Measurements from ENCODE around the gene SUN1. TPM values are rescaled to one million over a fixed set of nuclear protein-coding genes. Genes with fewer than 3 reads are reported as not detected.

The SUN1 gene
- total and polyA plus RNA-seq, 2 experiments from 2014 or later: 63.3 to 145 TPM

GRCh38 chr7:857661-858060 is 25.4 kb downstream of the SUN1 start:
- Mint-ChIP-seq H3K4me3 (no peak overlapping the region), H3K27me3 (ENCODE audit: insufficient read depth, low read depth, poor library complexity) (peaks cover 2% of the 10 kb centered on the region), H3K9me3 (no peaks in the 10 kb centered on the region), H3K36me3 (ENCODE audit: low read depth) (peaks cover 90% of the 10 kb centered on the region), H3K27ac (no peak overlapping the region), H3K4me1 (no peaks in the 10 kb centered on the region; the same call in 2 of the 3 replicates)
- H3K79me2 ChIP-seq (replicated peaks; ENCODE audit: insufficient read depth): no peaks in the 10 kb centered on the region
- peaks cover 44% of the 10 kb centered on the region; the same call in 1 of the 2 replicates for H3K36me3 ChIP-seq (ENCODE audit: insufficient read depth)
- H4K20me1 ChIP-seq (replicated peaks; ENCODE audit: insufficient read depth): peaks cover 7% of the 10 kb centered on the region; the same call in 1 of the 2 replicates
- DNase-seq (ENCODE audit: low spot score) (no peak), ATAC-seq (no peak)
- H3K9me2 ChIP-seq (ENCODE audit: insufficient read depth): no peaks in the 10 kb centered on the region
- H3K4me2 ChIP-seq: no peak overlapping the region
- H2AFZ ChIP-seq: no peak overlapping the region
- no peaks in the 10 kb centered on the region for H3K4me1 ChIP-seq (ENCODE audit: insufficient read depth)
- no peak overlapping the region for H3K4me3 ChIP-seq
- H3K27me3 ChIP-seq (ENCODE audit: insufficient read depth): no peaks in the 10 kb centered on the region
- no peaks in the 10 kb centered on the region for H3F3A ChIP-seq (replicated peaks; ENCODE audit: low read depth)
- no peak overlapping the region for H3K27ac ChIP-seq (ENCODE audit: low read depth)
- TF ChIP-seq ETS1 (IDR thresholded peaks at IDR 0.05): no peak

DNA sequence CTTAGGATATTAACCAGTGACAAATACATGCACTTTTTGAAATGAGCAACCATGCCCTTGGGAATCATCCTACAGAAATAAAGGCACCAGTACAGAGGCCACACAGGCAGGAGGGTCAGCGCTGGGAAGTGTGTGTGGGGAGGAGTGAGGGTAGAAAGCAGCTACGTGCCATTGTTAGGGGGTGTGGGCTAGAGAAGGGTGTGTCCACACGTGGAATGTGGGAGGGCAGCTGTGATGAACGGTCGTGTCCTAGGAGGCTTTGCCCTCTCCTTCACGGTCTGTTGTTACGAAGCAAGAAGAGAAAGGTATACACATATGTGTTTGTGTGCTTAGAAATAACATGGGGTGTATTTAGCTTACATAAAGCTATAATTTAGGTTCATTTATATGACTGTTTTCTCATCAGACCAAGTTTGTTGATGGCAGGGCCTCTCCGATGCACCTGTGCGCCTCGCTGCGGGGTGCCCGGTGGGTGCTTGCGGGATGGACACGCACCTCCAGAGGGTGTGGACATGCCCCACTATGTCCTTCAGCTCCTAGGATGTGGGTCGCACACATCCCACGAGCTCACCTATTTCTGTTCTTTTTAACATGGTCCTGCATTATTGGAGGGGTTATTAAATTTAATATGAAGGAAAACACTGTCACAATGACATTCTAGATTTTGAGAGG is 27.2 kb downstream of the SUN1 start:
- Histone ChIP-seq H3K4me2 (no peak overlapping the region), H3K9me2 (ENCODE audit: insufficient read depth) (no peaks in the 10 kb centered on the region), H3F3A (replicated peaks; ENCODE audit: low read depth) (no peaks in the 10 kb centered on the region), H3K4me3 (no peak overlapping the region), H3K36me3 (ENCODE audit: insufficient read depth) (peaks cover 35% of the 10 kb centered on the region; the same call in 1 of the 2 replicates), H3K27ac (ENCODE audit: low read depth) (no peak overlapping the region), H3K27me3 (ENCODE audit: insufficient read depth) (no peaks in the 10 kb centered on the region), H3K4me1 (ENCODE audit: insufficient read depth) (no peaks in the 10 kb centered on the region), H2AFZ (no peak overlapping the region), H4K20me1 (replicated peaks; ENCODE audit: insufficient read depth) (peaks cover 7% of the 10 kb centered on the region; the same call in 1 of the 2 replicates), H3K79me2 (replicated peaks; ENCODE audit: insufficient read depth) (no peaks in the 10 kb centered on the region)
- Mint-ChIP-seq H3K27me3 (ENCODE audit: insufficient read depth, low read depth, poor library complexity) (peaks cover 2% of the 10 kb centered on the region), H3K4me3 (no peak overlapping the region), H3K9me3 (no peaks in the 10 kb centered on the region), H3K4me1 (no peaks in the 10 kb centered on the region; the same call in 2 of the 3 replicates), H3K36me3 (ENCODE audit: low read depth) (peaks cover 87% of the 10 kb centered on the region), H3K27ac (no peak overlapping the region)
- DNase-seq (ENCODE audit: low spot score) (no peak), ATAC-seq (no peak)
- TF ChIP-seq REST (IDR thresholded peaks at IDR 0.05; ENCODE audit: unreplicated experiment): no peak
- no peak for TF ChIP-seq ZNF331 (CRISPR knock-in tag; IDR thresholded peaks at IDR 0.05; ENCODE audit: low read depth)
- no peak for TF ChIP-seq POLR2AphosphoS5 (IDR thresholded peaks at IDR 0.05; ENCODE audit: low read depth)
- TF ChIP-seq JUNB (IDR thresholded peaks at IDR 0.05; ENCODE audit: unreplicated experiment): no peak
- TF ChIP-seq STAT1 (IDR thresholded peaks at IDR 0.05; ENCODE audit: unreplicated experiment): no peak
- no peak for TF ChIP-seq CTCF (conservative IDR thresholded peaks at IDR 0.05; ENCODE audit: low read depth in 2 of 2)
- no peak for TF ChIP-seq CREB1 (CRISPR knock-in tag; IDR thresholded peaks at IDR 0.05; ENCODE audit: low read depth)

Measured in GM23338 (cell line).